ENCODE data around the gene AGPAT2.

DNA sequence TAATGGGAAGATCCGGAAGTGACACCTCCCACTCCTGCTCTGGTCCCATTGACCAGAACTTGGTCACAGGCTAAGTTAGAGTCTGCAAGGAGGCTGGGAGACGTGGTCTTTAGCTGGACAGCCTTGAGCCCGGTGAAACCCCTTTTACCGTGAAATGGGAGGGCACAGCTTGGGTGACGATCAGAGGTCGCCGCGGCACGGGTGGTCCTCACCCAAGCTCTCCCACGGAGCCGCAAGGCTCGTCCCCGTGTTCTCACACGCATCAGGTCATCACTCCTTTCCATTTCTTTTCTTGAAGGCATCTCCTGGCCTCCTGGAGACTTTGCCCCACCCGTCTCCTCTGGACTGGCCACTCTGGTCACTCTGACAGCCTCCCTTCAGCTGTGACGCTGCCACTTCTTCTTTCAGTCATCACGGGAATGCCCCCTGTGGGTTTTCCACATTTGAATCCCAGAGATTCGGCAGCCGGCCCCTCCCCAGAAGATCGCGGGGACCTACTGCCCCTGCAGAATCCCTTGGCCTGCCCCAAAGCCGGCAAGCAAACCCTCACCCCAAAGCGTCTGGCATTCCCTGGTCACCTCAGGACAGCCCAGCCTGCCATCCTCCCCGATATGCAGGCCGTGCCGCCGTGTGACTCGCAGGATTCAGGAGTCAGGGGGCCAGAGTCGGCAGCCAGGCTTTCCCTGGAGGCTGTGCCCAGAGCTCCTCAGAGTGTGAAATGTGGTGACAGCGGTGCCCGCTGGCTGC lies 43.5 kb downstream of the AGPAT2 start:
- TF ChIP-seq, protein P1, sequence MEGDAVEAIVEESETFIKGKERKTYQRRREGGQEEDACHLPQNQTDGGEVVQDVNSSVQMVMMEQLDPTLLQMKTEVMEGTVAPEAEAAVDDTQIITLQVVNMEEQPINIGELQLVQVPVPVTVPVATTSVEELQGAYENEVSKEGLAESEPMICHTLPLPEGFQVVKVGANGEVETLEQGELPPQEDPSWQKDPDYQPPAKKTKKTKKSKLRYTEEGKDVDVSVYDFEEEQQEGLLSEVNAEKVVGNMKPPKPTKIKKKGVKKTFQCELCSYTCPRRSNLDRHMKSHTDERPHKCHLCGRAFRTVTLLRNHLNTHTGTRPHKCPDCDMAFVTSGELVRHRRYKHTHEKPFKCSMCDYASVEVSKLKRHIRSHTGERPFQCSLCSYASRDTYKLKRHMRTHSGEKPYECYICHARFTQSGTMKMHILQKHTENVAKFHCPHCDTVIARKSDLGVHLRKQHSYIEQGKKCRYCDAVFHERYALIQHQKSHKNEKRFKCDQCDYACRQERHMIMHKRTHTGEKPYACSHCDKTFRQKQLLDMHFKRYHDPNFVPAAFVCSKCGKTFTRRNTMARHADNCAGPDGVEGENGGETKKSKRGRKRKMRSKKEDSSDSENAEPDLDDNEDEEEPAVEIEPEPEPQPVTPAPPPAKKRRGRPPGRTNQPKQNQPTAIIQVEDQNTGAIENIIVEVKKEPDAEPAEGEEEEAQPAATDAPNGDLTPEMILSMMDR (IDR thresholded peaks at IDR 0.05): no peak
- TF ChIP-seq EP300 (IDR thresholded peaks at IDR 0.05): no peak
- TF ChIP-seq POLR2AphosphoS5 (IDR thresholded peaks at IDR 0.05): no peak
- no peak for TF ChIP-seq POLR2A (IDR thresholded peaks at IDR 0.05; ENCODE audit: low read depth)
